B cell (primary cell): ENCODE results near the gene MUC5AC. TPM values are rescaled to one million over a fixed set of nuclear protein-coding genes. Genes with fewer than 3 reads are reported as not detected.

Experiments
- ATAC-seq: fragments of 200-7000 bp; cut with Tn5 transposase; one replicate; pipeline ENCODE4 v1.10.0; 2021; ENCODE audit warnings: low read depth, mild to moderate bottlenecking, moderate number of reproducible peaks, moderate library complexity
- CTCF ChIA-PET: fragments of 350-600 bp; sonication (Branson Sonifier 250); formaldehyde crosslinking; loops from one replicate; lab custom pipeline; 2021; ENCODE audit warnings: antibody characterized with exemption, inconsistent platforms; lab: Charles Lee
- POLR2A ChIA-PET: fragments of 350-600 bp; sonication (Branson Sonifier 250); formaldehyde crosslinking; loops from one replicate; lab custom pipeline; 2021; ENCODE audit warnings: antibody characterized with exemption; lab: Charles Lee
- DNase-seq: peaks from one replicate; pipeline ENCODE4 v3.0.0; 2013
- H2AFZ ChIP-seq: 2 replicates; pipeline ENCODE4 v1.6.1; 2012; ENCODE audit warnings: mild to moderate bottlenecking, low read depth, low read length; ENCODE audit not compliant: insufficient read depth, poor library complexity, severe bottlenecking
- H3K27ac ChIP-seq, 2 donors: 1 replicate in 1 of 2; 2 replicates in 1 of 2; pipeline ENCODE4 v1.5.1; 2012 to 2013; ENCODE audit warnings: low read length in 2 of 2, mild to moderate bottlenecking in 2 of 2, moderate library complexity in 1 of 2
- H3K27me3 ChIP-seq, 4 experiments: fragments of 200-600 bp in 1 of 4; sonication (generic) in 1 of 4; replicated peaks in 1 of 4; 1 replicate in 2 of 4; 2 replicates in 2 of 4; pipeline versions ENCODE4 v1.6.1 to v1.7.0; 2013 to 2016; ENCODE audit warnings: low read length in 3 of 4, mild to moderate bottlenecking in 2 of 4, mixed read lengths in 1 of 4, moderate library complexity in 1 of 4; ENCODE audit not compliant: insufficient read depth in 4 of 4, control insufficient read depth in 3 of 4; ENCODE audit errors: control extremely low read depth in 1 of 4
- H3K36me3 ChIP-seq, 2 experiments: replicated peaks in 1 of 2; 1 replicate in 1 of 2; 2 replicates in 1 of 2; pipeline versions ENCODE4 v1.6.1 to v1.7.1; 2013; ENCODE audit warnings: low read length in 1 of 2; ENCODE audit not compliant: insufficient read depth in 2 of 2, control insufficient read depth in 1 of 2; ENCODE audit errors: control extremely low read depth in 1 of 2, extremely low read depth in 1 of 2
- H3K4me1 ChIP-seq, 2 donors: fragments of 200-600 bp in 1 of 2; sonication (generic) in 1 of 2; 1 replicate in 1 of 2; 2 replicates in 1 of 2; pipeline versions ENCODE4 v1.5.1 to v1.6.1; 2013 to 2017; ENCODE audit warnings: low read length in 2 of 2; ENCODE audit not compliant: control insufficient read depth in 2 of 2, insufficient read depth in 2 of 2
- H3K4me2 ChIP-seq: replicated peaks from 2 replicates; pipeline ENCODE3; 2012; ENCODE audit warnings: mild to moderate bottlenecking, low read depth, low read length; ENCODE audit not compliant: poor library complexity, severe bottlenecking
- H3K4me3 ChIP-seq, 5 experiments: fragments of 200-600 bp in 1 of 5; sonication (generic) in 1 of 5; 1 replicate in 3 of 5; 2 replicates in 2 of 5; pipeline versions ENCODE4 v1.5.1 to v1.7.0; 2011 to 2016; ENCODE audit warnings: low read length in 4 of 5, mild to moderate bottlenecking in 4 of 5, low read depth in 2 of 5, control low read depth in 1 of 5, moderate library complexity in 1 of 5; ENCODE audit not compliant: insufficient read depth in 1 of 5; ENCODE audit errors: control extremely low read depth in 1 of 5, extremely low read depth in 1 of 5
- H3K79me2 ChIP-seq: fragments of 200-600 bp; sonication (generic); one replicate; pipeline ENCODE4 v1.6.0; 2016; ENCODE audit warnings: low read length; ENCODE audit not compliant: control insufficient read depth, insufficient read depth
- H3K9ac ChIP-seq: fragments of 200-600 bp; sonication (generic); 2 replicates; pipeline ENCODE4 v1.6.1; 2017; ENCODE audit warnings: mild to moderate bottlenecking, low read length, moderate library complexity
- H3K9me3 ChIP-seq, 3 donors: one replicate each; pipeline versions ENCODE4 v1.6.1 to v1.7.1; 2013; ENCODE audit warnings: low read length in 2 of 3; ENCODE audit not compliant: control insufficient read depth in 2 of 3, insufficient read depth in 1 of 3; ENCODE audit errors: control extremely low read depth in 1 of 3
- H4K20me1 ChIP-seq: 2 replicates; pipeline ENCODE4 v1.6.0; 2012; ENCODE audit warnings: mild to moderate bottlenecking, low read length; ENCODE audit not compliant: insufficient read depth, control insufficient read depth, poor library complexity, severe bottlenecking
- H3K27ac Mint-ChIP-seq: one replicate; pipeline ENCODE4 v1.8.0; 2021; ENCODE audit warnings: mixed read lengths
- H3K27me3 Mint-ChIP-seq: one replicate; pipeline ENCODE4 v1.8.0; 2021; ENCODE audit warnings: mixed read lengths
- H3K4me1 Mint-ChIP-seq: one replicate; pipeline ENCODE4 v1.8.0; 2021; ENCODE audit warnings: mixed read lengths
- H3K4me3 Mint-ChIP-seq: one replicate; pipeline ENCODE4 v1.8.0; 2021; ENCODE audit warnings: mixed read lengths
- H3K9me3 Mint-ChIP-seq: one replicate; pipeline ENCODE4 v1.8.0; 2022; ENCODE audit warnings: mixed read lengths; ENCODE audit not compliant: insufficient read depth
- EZH2 ChIP-seq: IDR thresholded peaks from 2 replicates; pipeline ENCODE4 v1.6.1; 2012; ENCODE audit warnings: borderline replicate concordance, low read depth, mild to moderate bottlenecking, moderate library complexity, low read length; ENCODE audit not compliant: insufficient read depth, poor library complexity, severe bottlenecking
- WGBS: methylation state at CpG from one replicate; pipeline ENCODE4 v1.1.5; 2013; ENCODE audit warnings: missing lambda C conversion rate; ENCODE audit not compliant: insufficient coverage; 5-methylcytosine and 5-hydroxymethylcytosine counted together
- intact Hi-C: fragments of 100-400 bp; cut with micrococcal nuclease; formaldehyde crosslinking; loops from one replicate; pipeline ENCODE4 v1.10.0; 2022
- polyA plus RNA-seq: library from polyadenylated mRNA; depleted of rRNA; stranded (reverse); fragments of >200 nt; gene quantifications from 2 replicates; pipeline ENCODE4 v1.2.3, GENCODE V29; 2012
- total RNA-seq, 2 donors: library from RNA; stranded (reverse); fragments of 120-200 nt in 1 of 2; gene quantifications; 1 replicate in 1 of 2; 2 replicates in 1 of 2; pipeline versions ENCODE4 v1.2.3 to v1.2.4, GENCODE V29; 2013 to 2022
- TF ChIP-seq, protein P1 (sequence below): fragments of 200-600 bp; IDR thresholded peaks from one replicate; pipeline ENCODE4 v1.8.0; 2022; ENCODE audit warnings: antibody characterized with exemption, mild to moderate bottlenecking

MUC5AC gene
- total and polyA plus RNA-seq, 2 donors (not counting 1 experiment from before 2014, with no cell fraction given) = not detected

DNA sequence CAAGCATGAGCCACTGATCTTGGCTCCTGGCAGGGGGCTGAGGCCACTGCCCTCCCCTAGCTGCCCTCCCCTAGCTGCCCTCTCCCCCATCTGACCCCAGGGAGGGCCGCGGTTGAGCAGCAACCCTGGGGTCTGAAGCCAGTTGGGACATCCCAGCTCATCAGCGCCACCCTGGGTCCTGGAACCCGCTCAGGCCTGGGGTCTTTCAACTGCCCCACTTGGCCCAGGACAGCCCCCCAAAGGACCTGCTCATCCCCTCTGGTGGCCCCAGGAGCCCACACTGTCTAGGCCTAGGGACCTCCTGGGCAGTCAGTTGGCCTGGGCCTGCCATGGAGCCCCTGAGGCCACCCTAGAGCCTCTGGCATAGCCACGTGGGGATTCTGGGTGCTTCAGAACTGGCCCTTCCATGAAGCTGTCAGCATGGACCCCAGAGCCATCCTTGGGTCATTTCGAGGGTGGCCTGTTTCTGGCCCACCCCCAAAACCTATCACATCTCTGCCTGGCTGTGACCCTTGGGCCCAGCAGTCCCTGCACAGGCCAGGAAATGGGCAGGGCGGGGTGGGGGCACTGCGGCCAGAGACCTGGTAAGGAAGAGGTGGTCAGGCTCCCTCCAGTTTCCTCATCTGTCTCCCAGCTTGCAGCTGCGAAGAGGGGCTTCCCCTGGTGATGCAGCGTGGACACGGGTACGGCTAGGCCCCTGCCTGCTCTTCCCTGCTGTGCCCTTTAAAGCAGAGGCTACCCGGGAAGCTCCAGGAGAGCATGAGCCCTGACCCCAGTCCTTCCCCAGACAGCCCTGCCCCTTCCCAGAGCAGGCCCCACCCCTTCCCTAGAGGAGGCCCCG lies 45.2 kb upstream of the MUC5AC start:
- 96% methylated on average over 11 of the region's 14 CpGs for WGBS
- no peak overlapping the region for H2AFZ ChIP-seq
- H3K9me3 ChIP-seq = peaks cover 0 to 11% (median 0%) of the 10 kb centered on the region in 3 donors
- Mint-ChIP-seq H3K4me3 (no peak overlapping the region), H3K9me3 (no peaks in the 10 kb centered on the region), H3K27ac (no peak overlapping the region), H3K27me3 (no peaks in the 10 kb centered on the region), H3K4me1 (peaks cover 3% of the 10 kb centered on the region)
- H3K27me3 ChIP-seq = no peaks in the 10 kb centered on the region
- H4K20me1 ChIP-seq = no peaks in the 10 kb centered on the region
- ChIA-PET CTCF (no interaction called here), POLR2A (interaction anchor here (0.5 kb wide), 1 partner anchor 603 kb away, joined by 4 read pairs; no protein-coding TSS in a partner anchor)
- no peak overlapping the region for H3K4me3 ChIP-seq
- no peak for ATAC-seq
- H3K4me2 ChIP-seq = no peak overlapping the region
- H3K27ac ChIP-seq = no peak overlapping the region
- H3K36me3 ChIP-seq = no peaks in the 10 kb centered on the region
- H3K79me2 ChIP-seq = no peaks in the 10 kb centered on the region
- no peak overlapping the region for H3K9ac ChIP-seq
- no peaks in the 10 kb centered on the region for H3K4me1 ChIP-seq
- intact Hi-C loops = no loop called here
- no peak for TF ChIP-seq EZH2
- TF ChIP-seq, protein P1, sequence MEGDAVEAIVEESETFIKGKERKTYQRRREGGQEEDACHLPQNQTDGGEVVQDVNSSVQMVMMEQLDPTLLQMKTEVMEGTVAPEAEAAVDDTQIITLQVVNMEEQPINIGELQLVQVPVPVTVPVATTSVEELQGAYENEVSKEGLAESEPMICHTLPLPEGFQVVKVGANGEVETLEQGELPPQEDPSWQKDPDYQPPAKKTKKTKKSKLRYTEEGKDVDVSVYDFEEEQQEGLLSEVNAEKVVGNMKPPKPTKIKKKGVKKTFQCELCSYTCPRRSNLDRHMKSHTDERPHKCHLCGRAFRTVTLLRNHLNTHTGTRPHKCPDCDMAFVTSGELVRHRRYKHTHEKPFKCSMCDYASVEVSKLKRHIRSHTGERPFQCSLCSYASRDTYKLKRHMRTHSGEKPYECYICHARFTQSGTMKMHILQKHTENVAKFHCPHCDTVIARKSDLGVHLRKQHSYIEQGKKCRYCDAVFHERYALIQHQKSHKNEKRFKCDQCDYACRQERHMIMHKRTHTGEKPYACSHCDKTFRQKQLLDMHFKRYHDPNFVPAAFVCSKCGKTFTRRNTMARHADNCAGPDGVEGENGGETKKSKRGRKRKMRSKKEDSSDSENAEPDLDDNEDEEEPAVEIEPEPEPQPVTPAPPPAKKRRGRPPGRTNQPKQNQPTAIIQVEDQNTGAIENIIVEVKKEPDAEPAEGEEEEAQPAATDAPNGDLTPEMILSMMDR = no peak
- no peak for DNase-seq
